HepG2 (cell line): ENCODE data around the gene HAUS2. TPM values are rescaled to one million over a fixed set of nuclear protein-coding genes. Genes with fewer than 3 reads are reported as not detected.

Experiments
- ATAC-seq: fragments of 200-7000 bp; cut with Tn5 transposase; 3 replicates; pipeline ENCODE4 v1.9.1; 2020; ENCODE audit warnings: mild to moderate bottlenecking, moderate library complexity
- BruUV-seq: library from RNA; stranded (reverse); fragments of 400-500 nt; replicated peaks from 2 replicates; lab custom pipeline; 2021; lab: Mats Ljungman, UMichigan
- CTCF ChIA-PET: fragments of 300-600 bp; formaldehyde crosslinking; extraction: SDS; loops from one replicate; lab custom pipeline; 2021; ENCODE audit warnings: low total read pairs, inconsistent platforms, low intra/inter-chr PET ratio; lab: Yijun Ruan, JAX
- POLR2A ChIA-PET: fragments of 350-600 bp; sonication (Branson Sonifier 250); formaldehyde crosslinking; loops from one replicate; lab custom pipeline; 2020; ENCODE audit warnings: antibody characterized with exemption, inconsistent platforms; lab: Yijun Ruan, JAX
- DNase-seq: peaks from one replicate; pipeline ENCODE4 v3.0.0-alpha.2; 2015; ENCODE audit warnings: low spot score
- FAIRE-seq: peaks from 3 replicates; lab custom pipeline; 2011; peaks lifted over from hg19 to GRCh38; lab: Jason Lieb, UNC
- H2AFZ ChIP-seq: one replicate; pipeline ENCODE4 v1.6.1; 2011; ENCODE audit warnings: low read length, inconsistent platforms
- H3K27ac ChIP-seq: fragments of 300-600 bp; 3 replicates; pipeline ENCODE4 v1.8.0; 2011; ENCODE audit warnings: mixed run types, mild to moderate bottlenecking, mixed read lengths, low read length, inconsistent platforms; ENCODE audit not compliant: insufficient read depth; ENCODE audit errors: extremely low read length
- H3K27me3 ChIP-seq, 2 experiments: fragments of 200-600 bp in 1 of 2; 2 replicates in 1 of 2; 3 replicates in 1 of 2; pipeline versions ENCODE4 v1.6.0 to v1.8.0; 2011; ENCODE audit warnings: low read length in 2 of 2, mild to moderate bottlenecking in 2 of 2, moderate library complexity in 2 of 2, inconsistent platforms in 1 of 2; ENCODE audit not compliant: insufficient read depth in 2 of 2, control insufficient read depth in 1 of 2
- H3K36me3 ChIP-seq, 2 experiments: fragments of 200-600 bp in 1 of 2; replicated peaks in 1 of 2; 2 replicates in 1 of 2; 3 replicates in 1 of 2; pipeline versions ENCODE4 v1.5.1 to v1.8.0; 2011; ENCODE audit warnings: low read length in 2 of 2, inconsistent platforms in 1 of 2; ENCODE audit not compliant: insufficient read depth in 2 of 2, control insufficient read depth in 1 of 2
- H3K4me1 ChIP-seq: 2 replicates; pipeline ENCODE4 v1.5.1; 2012; ENCODE audit warnings: low read length, inconsistent platforms; ENCODE audit not compliant: insufficient read depth
- H3K4me2 ChIP-seq: 2 replicates; pipeline ENCODE4 v1.6.0; 2011; ENCODE audit warnings: low read depth, low read length, inconsistent platforms
- H3K4me3 ChIP-seq, 3 experiments: fragments of 200-600 bp in 1 of 3; sonication (generic), shearing (Covaris generic) in 1 of 3; replicated peaks in 1 of 3; 2 replicates each; pipeline ENCODE4 v1.5.1; 2011 to 2016; ENCODE audit warnings: low read length in 3 of 3, inconsistent platforms in 2 of 3, low read depth in 2 of 3, mild to moderate bottlenecking in 2 of 3, control low read depth in 1 of 3, mixed read lengths in 1 of 3; ENCODE audit not compliant: insufficient read depth in 1 of 3
- H3K79me2 ChIP-seq: one replicate; pipeline ENCODE4 v1.6.1; 2011; ENCODE audit warnings: low read length, inconsistent platforms; ENCODE audit not compliant: insufficient read depth
- H3K9ac ChIP-seq: 2 replicates; pipeline ENCODE4 v1.6.0; 2011; ENCODE audit warnings: mild to moderate bottlenecking, low read depth, low read length, inconsistent platforms; ENCODE audit not compliant: insufficient read depth
- H3K9me3 ChIP-seq: 2 replicates; pipeline ENCODE4 v1.5.1; 2012; ENCODE audit warnings: mild to moderate bottlenecking, low read length
- H4K20me1 ChIP-seq: 2 replicates; pipeline ENCODE4 v1.6.0; 2011; ENCODE audit warnings: inconsistent platforms, mild to moderate bottlenecking, low read length, moderate library complexity; ENCODE audit not compliant: insufficient read depth
- DNMT1 ChIP-seq: sonication (generic); formaldehyde crosslinking; IDR thresholded peaks from 2 replicates; pipeline ENCODE4 v1.5.1; 2020; ENCODE audit warnings: mild to moderate bottlenecking, missing genetic modification reagents
- DNMT3B ChIP-seq: conservative IDR thresholded peaks from 2 replicates; pipeline ENCODE4 v1.6.1; 2016; ENCODE audit warnings: missing biosample characterization, control low read depth
- FOSL2 ChIP-seq: sonication (generic); formaldehyde crosslinking; IDR thresholded peaks from 2 replicates; pipeline ENCODE4 v1.4.0; 2020; ENCODE audit warnings: missing genetic modification reagents
- FOXA1 ChIP-seq, 2 experiments: fragments of 450-650 bp in 1 of 2; sonication (generic) in 1 of 2; formaldehyde crosslinking in 1 of 2; IDR thresholded peaks; 2 replicates each; pipeline versions ENCODE4 v1.4.0 to v1.6.1; 2016 to 2020; ENCODE audit warnings: missing genetic modification reagents in 1 of 2
- FOXA3 ChIP-seq: IDR thresholded peaks from 2 replicates; pipeline ENCODE4 v1.6.1; 2016; ENCODE audit warnings: missing genetic modification reagents, missing compliant biosample characterization
- FOXK2 ChIP-seq: fragments of 450-650 bp; IDR thresholded peaks from 2 replicates; pipeline ENCODE4 v1.6.1; 2016
- NR2F1 ChIP-seq, 2 experiments: fragments of 450-650 bp in 1 of 2; formaldehyde crosslinking in 1 of 2; IDR thresholded peaks; 2 replicates each; pipeline versions ENCODE4 v1.5.0 to v1.6.1; 2016 to 2020; ENCODE audit warnings: mild to moderate bottlenecking in 1 of 2, missing compliant biosample characterization in 1 of 2, missing genetic modification reagents in 1 of 2, moderate library complexity in 1 of 2
- PCBP2 ChIP-seq: fragments of 200-400 bp; formaldehyde crosslinking; optimal IDR thresholded peaks from 2 replicates; pipeline ENCODE3; 2018; ENCODE audit warnings: low read length, low read depth; ENCODE audit not compliant: poor library complexity, severe bottlenecking
- RXRA ChIP-seq: sonication (generic); formaldehyde crosslinking; IDR thresholded peaks from 2 replicates; pipeline ENCODE4 v1.5.1; 2020; ENCODE audit warnings: missing genetic modification reagents
- RXRB ChIP-seq: IDR thresholded peaks from 2 replicates; pipeline ENCODE4 v1.6.1; 2016; ENCODE audit warnings: borderline replicate concordance, missing genetic modification reagents, missing compliant biosample characterization
- SALL1 ChIP-seq: sonication (generic); formaldehyde crosslinking; IDR thresholded peaks from 2 replicates; pipeline ENCODE4 v1.8.0; 2022; ENCODE audit warnings: mild to moderate bottlenecking, missing genetic modification reagents
- TARDBP ChIP-seq: sonication (generic); formaldehyde crosslinking; IDR thresholded peaks from 2 replicates; pipeline ENCODE4 v1.8.0; 2022; ENCODE audit warnings: mild to moderate bottlenecking, missing genetic modification reagents
- WGBS: methylation state at CpG from one replicate; pipeline ENCODE4 v1.1.6; 2017; ENCODE audit warnings: low lambda C conversion rate; 5-methylcytosine and 5-hydroxymethylcytosine counted together
- in situ Hi-C: cut with HindIII; loops from 2 replicates; pipeline ENCODE4 v1.10.0; 2017; ENCODE audit warnings: low pct_unique_long_range_greater_than_20kb; ENCODE audit not compliant: extremely low pct_ligation_motif_present
- intact Hi-C: fragments of 100-400 bp; cut with micrococcal nuclease; formaldehyde crosslinking; loops from one replicate; pipeline ENCODE4 v1.10.0; 2022; ENCODE audit not compliant: unreplicated experiment
- polyA plus RNA-seq, 8 experiments: library from polyadenylated mRNA; depleted of rRNA in 3 of 8; stranded (reverse) in 7 of 8; unstranded in 1 of 8; fragments of >200 nt; fragmentation: Illumina TruSeq in 4 of 8; extraction: Trizol in 4 of 8; gene quantifications; 2 replicates each; pipeline versions ENCODE4 v1.2.1 to v1.2.3, GENCODE V29; 2011 to 2016; ENCODE audit warnings: low read depth in 4 of 8, missing spikeins in 1 of 8, mixed read lengths in 1 of 8; ENCODE audit not compliant: insufficient read depth in 1 of 8
- total RNA-seq, 5 experiments: library from RNA; depleted of rRNA; stranded (reverse); fragments of >200 nt; fragmentation: Illumina TruSeq; extraction: Trizol; gene quantifications; 2 replicates each; pipeline ENCODE4 v1.2.3, GENCODE V29; 2016; ENCODE audit warnings: low read depth in 1 of 5
- TF ChIP-seq, protein P1 (sequence below): sonication (generic); formaldehyde crosslinking; IDR thresholded peaks from 2 replicates; pipeline ENCODE4 v1.5.0; 2020; ENCODE audit warnings: mild to moderate bottlenecking, missing genetic modification reagents, borderline replicate concordance

HAUS2 gene
- total and polyA plus RNA-seq, 2 of the 13 experiments (the other 11 are each of a cell fraction or from before 2014, with no cell fraction given): 11.6 to 32.9 TPM

DNA sequence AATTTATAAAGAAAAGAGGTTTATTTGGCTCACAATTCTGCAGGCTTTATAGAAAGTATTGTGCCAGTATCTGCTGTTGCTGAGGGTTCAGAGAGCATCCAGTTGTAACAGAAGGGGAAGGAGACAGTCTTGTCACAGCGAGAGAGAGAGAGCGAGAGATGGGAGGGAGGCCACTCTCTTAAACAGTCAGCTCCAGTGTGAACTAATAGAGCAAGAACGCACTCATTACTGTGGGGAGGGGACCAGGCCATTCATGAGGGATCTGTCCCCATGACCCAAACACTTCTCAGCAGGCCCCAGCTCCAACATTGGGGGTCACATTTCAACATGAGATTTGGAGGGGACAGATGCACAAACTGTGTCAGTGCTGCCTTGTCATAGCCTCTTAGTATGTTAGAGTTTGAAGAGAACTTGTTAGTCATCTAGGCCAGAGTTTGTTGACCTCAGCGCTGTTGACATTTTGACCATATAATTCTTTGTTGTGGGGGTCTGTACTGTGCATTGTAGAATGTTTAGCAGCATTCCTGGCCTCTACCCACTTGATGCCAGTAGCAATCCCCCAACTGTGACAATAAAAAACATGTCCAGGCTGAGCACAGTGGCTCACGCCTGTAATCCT lies 42.1 kb downstream of the HAUS2 start:
- ATAC-seq (peak; percentile 75), FAIRE-seq (peak; percentile 54), DNase-seq (peak; percentile 41)
- no peaks in the 10 kb centered on the region for H3K9me3 ChIP-seq
- ChIA-PET CTCF (interaction anchor here (1.1 kb wide), 1 partner anchor 15 kb away, joined by 4 read pairs; the partner anchor contains the start of gene STARD9), POLR2A (interaction anchor here (1.4 to 2.4 kb wide), 3 partner anchors 9 to 16 kb away, joined by 4 to 20 read pairs (median 9); partner anchors contain the start of gene STARD9)
- peak overlapping the region; percentile 32 for H3K9ac ChIP-seq
- peaks cover 0 to 2% of the 10 kb centered on the region in 2 experiments; a peak in 1 of 5 replicates for H3K36me3 ChIP-seq
- TF ChIP-seq, protein P1, sequence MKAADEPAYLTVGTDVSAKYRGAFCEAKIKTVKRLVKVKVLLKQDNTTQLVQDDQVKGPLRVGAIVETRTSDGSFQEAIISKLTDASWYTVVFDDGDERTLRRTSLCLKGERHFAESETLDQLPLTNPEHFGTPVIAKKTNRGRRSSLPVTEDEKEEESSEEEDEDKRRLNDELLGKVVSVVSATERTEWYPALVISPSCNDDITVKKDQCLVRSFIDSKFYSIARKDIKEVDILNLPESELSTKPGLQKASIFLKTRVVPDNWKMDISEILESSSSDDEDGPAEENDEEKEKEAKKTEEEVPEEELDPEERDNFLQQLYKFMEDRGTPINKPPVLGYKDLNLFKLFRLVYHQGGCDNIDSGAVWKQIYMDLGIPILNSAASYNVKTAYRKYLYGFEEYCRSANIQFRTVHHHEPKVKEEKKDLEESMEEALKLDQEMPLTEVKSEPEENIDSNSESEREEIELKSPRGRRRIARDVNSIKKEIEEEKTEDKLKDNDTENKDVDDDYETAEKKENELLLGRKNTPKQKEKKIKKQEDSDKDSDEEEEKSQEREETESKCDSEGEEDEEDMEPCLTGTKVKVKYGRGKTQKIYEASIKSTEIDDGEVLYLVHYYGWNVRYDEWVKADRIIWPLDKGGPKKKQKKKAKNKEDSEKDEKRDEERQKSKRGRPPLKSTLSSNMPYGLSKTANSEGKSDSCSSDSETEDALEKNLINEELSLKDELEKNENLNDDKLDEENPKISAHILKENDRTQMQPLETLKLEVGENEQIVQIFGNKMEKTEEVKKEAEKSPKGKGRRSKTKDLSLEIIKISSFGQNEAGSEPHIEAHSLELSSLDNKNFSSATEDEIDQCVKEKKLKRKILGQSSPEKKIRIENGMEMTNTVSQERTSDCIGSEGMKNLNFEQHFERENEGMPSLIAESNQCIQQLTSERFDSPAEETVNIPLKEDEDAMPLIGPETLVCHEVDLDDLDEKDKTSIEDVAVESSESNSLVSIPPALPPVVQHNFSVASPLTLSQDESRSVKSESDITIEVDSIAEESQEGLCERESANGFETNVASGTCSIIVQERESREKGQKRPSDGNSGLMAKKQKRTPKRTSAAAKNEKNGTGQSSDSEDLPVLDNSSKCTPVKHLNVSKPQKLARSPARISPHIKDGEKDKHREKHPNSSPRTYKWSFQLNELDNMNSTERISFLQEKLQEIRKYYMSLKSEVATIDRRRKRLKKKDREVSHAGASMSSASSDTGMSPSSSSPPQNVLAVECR (CRISPR knock-in tag): peak; percentile 45; the same call in 1 of the 2 replicates
- no peak for TF ChIP-seq PCBP2
- peak; percentile 34; the same call in 1 of the 2 replicates for TF ChIP-seq FOXA3
- peak; percentile 58; the same call in 1 of the 2 replicates for TF ChIP-seq RXRB (CRISPR knock-in tag)
- TF ChIP-seq FOXK2: no peak
- TF ChIP-seq NR2F1 (CRISPR knock-in tag; IDR thresholded peaks at IDR 0.05): peak in 1 of 2 experiments; percentile 42; a peak in 1 of 4 replicates
- TF ChIP-seq RXRA (CRISPR knock-in tag): peak; percentile 62; the same call in 1 of the 2 replicates
- no peak for TF ChIP-seq FOSL2 (CRISPR knock-in tag)
- TF ChIP-seq FOXA1 (IDR thresholded peaks at IDR 0.05): no peak
- peak; percentile 4; the same call in 1 of the 2 replicates for TF ChIP-seq FOXA1 (CRISPR knock-in tag; IDR thresholded peaks at IDR 0.05)
- 0 out of 2 replicates have a peak, but pooled peaks have one; percentile 42 for TF ChIP-seq SALL1 (CRISPR knock-in tag)
- no peak for TF ChIP-seq DNMT3B
- TF ChIP-seq TARDBP (CRISPR knock-in tag): 0 out of 2 replicates have a peak, but pooled peaks have one; percentile 30
- 0 out of 2 replicates have a peak, but pooled peaks have one; percentile 58 for TF ChIP-seq DNMT1
- intact Hi-C loops (loop anchor here (5.0 kb wide), 1 partner anchor 62 kb away; no protein-coding TSS in a partner anchor), in situ Hi-C loops (no loop called here)
- H3K27ac ChIP-seq: peak overlapping the region; percentile 89
- no peaks in the 10 kb centered on the region for H4K20me1 ChIP-seq
- WGBS: 42% methylated on average over 5 of the region's 5 CpGs
- H2AFZ ChIP-seq: no peak overlapping the region
- H3K4me3 ChIP-seq: peak overlapping the region in 1 of 3 experiments; percentile 22; a peak in 2 of 6 replicates
- H3K4me2 ChIP-seq: peak overlapping the region; percentile 64
- H3K79me2 ChIP-seq: no peaks in the 10 kb centered on the region
- no peaks in the 10 kb centered on the region for H3K27me3 ChIP-seq
- peaks cover 31% of the 10 kb centered on the region for H3K4me1 ChIP-seq
- BruUV-seq: no TSS peak
